ENCODE results near the gene ABCA13.

The ABCA13 gene

GRCh38 chr7:48149058-48149457 lies 22.2 kb upstream of the ABCA13 start:
- ChIA-PET CTCF (no interaction called here), POLR2A (no interaction called here)
- TF ChIP-seq ARNT (IDR thresholded peaks at IDR 0.05) (no peak), SP1 (IDR thresholded peaks at IDR 0.05) (no peak), FOXA1 (IDR thresholded peaks at IDR 0.05) (no peak), FOXK2 (IDR thresholded peaks at IDR 0.05) (no peak), FOXM1 (IDR thresholded peaks at IDR 0.05; ENCODE audit: borderline replicate concordance) (no peak), SUZ12 (IDR thresholded peaks at IDR 0.05) (no peak), LEF1 (IDR thresholded peaks at IDR 0.05; ENCODE audit: borderline replicate concordance) (no peak), HDGF (IDR thresholded peaks at IDR 0.05; ENCODE audit: borderline replicate concordance) (no peak), NFRKB (IDR thresholded peaks at IDR 0.05) (no peak), ELF4 (IDR thresholded peaks at IDR 0.05) (no peak), ZNF384 (IDR thresholded peaks at IDR 0.05) (no peak), TARDBP (IDR thresholded peaks at IDR 0.05) (no peak), PKNOX1 (IDR thresholded peaks at IDR 0.05) (no peak), L3MBTL2 (conservative IDR thresholded peaks at IDR 0.05) (no peak), CTBP1 (IDR thresholded peaks at IDR 0.05; ENCODE audit: borderline replicate concordance) (no peak), BHLHE40 (IDR thresholded peaks at IDR 0.05; ENCODE audit: borderline replicate concordance) (no peak)
- no peak for DNase-seq (ENCODE audit: extremely low spot score)

DNA sequence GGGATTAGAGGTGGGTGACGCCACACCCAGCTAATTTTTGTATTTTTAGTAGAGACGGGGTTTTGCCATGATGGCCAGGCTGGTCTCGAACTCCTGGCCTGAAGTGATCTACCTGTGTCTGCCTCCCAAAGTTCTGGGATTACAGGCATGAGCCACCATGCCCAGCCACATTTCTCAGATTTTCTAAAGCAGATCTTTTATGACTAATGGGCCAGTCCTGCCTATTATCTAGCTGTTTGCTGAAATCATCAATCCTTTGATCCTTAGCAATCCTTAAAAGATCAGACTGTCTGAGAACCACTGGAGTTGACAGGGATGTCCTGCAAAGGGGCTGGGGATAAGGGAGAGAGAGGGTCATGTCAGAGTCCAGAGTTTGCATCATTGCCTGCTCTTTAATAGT lies 21.2 kb upstream of the ABCA13 start:
- TF ChIP-seq PKNOX1 (IDR thresholded peaks at IDR 0.05), result no peak
- TF ChIP-seq SP1 (IDR thresholded peaks at IDR 0.05), result no peak
- no peak for TF ChIP-seq TARDBP (IDR thresholded peaks at IDR 0.05)
- no peak for TF ChIP-seq FOXK2 (IDR thresholded peaks at IDR 0.05)
- TF ChIP-seq BHLHE40 (IDR thresholded peaks at IDR 0.05; ENCODE audit: borderline replicate concordance), result no peak
- TF ChIP-seq SUZ12 (IDR thresholded peaks at IDR 0.05), result no peak
- no peak for TF ChIP-seq ZNF384 (IDR thresholded peaks at IDR 0.05)
- POLR2A ChIA-PET, result no interaction called here
- DNase-seq (ENCODE audit: extremely low spot score), result no peak
- CTCF ChIA-PET, result interaction anchor here (1.3 kb wide), 1 partner anchor 205 kb away, joined by 3 read pairs; no protein-coding TSS in a partner anchor

- DNase-seq (ENCODE audit: extremely low spot score), result peak; percentile 42
- POLR2A ChIA-PET, result no interaction called here
- CTCF ChIA-PET, result interaction anchor here (0.5 to 1.3 kb wide), 8 partner anchors 8 to 368 kb away, joined by 3 to 11 read pairs (median 3); no protein-coding TSS in a partner anchor
- TF ChIP-seq TARDBP (IDR thresholded peaks at IDR 0.05), result no peak
- no peak for TF ChIP-seq L3MBTL2 (conservative IDR thresholded peaks at IDR 0.05)
- no peak for TF ChIP-seq ARNT (IDR thresholded peaks at IDR 0.05)
- TF ChIP-seq SUZ12 (IDR thresholded peaks at IDR 0.05), result no peak
- TF ChIP-seq ZNF384 (IDR thresholded peaks at IDR 0.05), result no peak
Observed at GRCh38 chr7:48154792-48155413, 16.4 kb upstream of the ABCA13 start.

GRCh38 chr7:48158404-48158803 lies 12.9 kb upstream of the ABCA13 start:
- CTCF ChIA-PET, result interaction anchor here (1.3 kb wide), 1 partner anchor 213 kb away, joined by 3 read pairs; no protein-coding TSS in a partner anchor

GRCh38 chr7:48161407-48162125 lies 9.7 kb upstream of the ABCA13 start:
- ChIA-PET POLR2A (no interaction called here), CTCF (no interaction called here)
- no peak for DNase-seq (ENCODE audit: extremely low spot score)
- TF ChIP-seq L3MBTL2 (conservative IDR thresholded peaks at IDR 0.05), result no peak
- TF ChIP-seq SUZ12 (IDR thresholded peaks at IDR 0.05), result no peak
- no peak for TF ChIP-seq FOXA1 (IDR thresholded peaks at IDR 0.05)
- TF ChIP-seq CTBP1 (IDR thresholded peaks at IDR 0.05; ENCODE audit: borderline replicate concordance), result no peak

More at GRCh38 chr7:48158404-48158803, 12.9 kb upstream of the ABCA13 start:
- TF ChIP-seq FOXK2 (IDR thresholded peaks at IDR 0.05), result no peak
- POLR2A ChIA-PET, result no interaction called here
- DNase-seq (ENCODE audit: extremely low spot score), result no peak

DNA sequence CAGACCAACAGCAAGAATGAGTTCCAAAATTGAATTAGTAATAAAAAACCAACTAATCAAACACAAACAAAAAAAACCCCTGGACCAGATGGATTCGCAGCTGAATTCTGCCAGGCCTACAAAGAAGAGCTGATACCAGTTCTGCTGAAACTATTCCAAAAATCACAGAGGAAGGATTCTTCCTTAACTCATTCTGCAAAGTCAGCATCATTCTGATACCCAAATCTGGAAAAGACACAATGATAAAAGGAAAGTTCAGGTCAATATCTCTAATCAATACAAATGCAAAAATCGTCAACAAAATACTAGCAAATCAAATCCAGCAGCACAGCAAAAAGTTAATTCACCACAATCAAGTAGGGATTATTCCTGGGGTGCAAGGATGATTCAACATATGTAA lies 6.1 kb upstream of the ABCA13 start:
- TF ChIP-seq LEF1 (IDR thresholded peaks at IDR 0.05; ENCODE audit: borderline replicate concordance), result no peak
- no peak for TF ChIP-seq CTBP1 (IDR thresholded peaks at IDR 0.05; ENCODE audit: borderline replicate concordance)
- TF ChIP-seq BHLHE40 (IDR thresholded peaks at IDR 0.05; ENCODE audit: borderline replicate concordance), result no peak
- no peak for TF ChIP-seq SP1 (IDR thresholded peaks at IDR 0.05)
- TF ChIP-seq FOXM1 (IDR thresholded peaks at IDR 0.05; ENCODE audit: borderline replicate concordance), result no peak
- no peak for TF ChIP-seq L3MBTL2 (conservative IDR thresholded peaks at IDR 0.05)
- TF ChIP-seq ELF4 (IDR thresholded peaks at IDR 0.05), result no peak
- no peak for TF ChIP-seq HDGF (IDR thresholded peaks at IDR 0.05; ENCODE audit: borderline replicate concordance)
- no peak for TF ChIP-seq PKNOX1 (IDR thresholded peaks at IDR 0.05)
- no peak for TF ChIP-seq FOXA1 (IDR thresholded peaks at IDR 0.05)
- no peak for TF ChIP-seq SUZ12 (IDR thresholded peaks at IDR 0.05)
- TF ChIP-seq FOXK2 (IDR thresholded peaks at IDR 0.05), result no peak
- no peak for TF ChIP-seq TARDBP (IDR thresholded peaks at IDR 0.05)
- POLR2A ChIA-PET, result no interaction called here
- DNase-seq (ENCODE audit: extremely low spot score), result no peak
- CTCF ChIA-PET, result no interaction called here

DNA sequence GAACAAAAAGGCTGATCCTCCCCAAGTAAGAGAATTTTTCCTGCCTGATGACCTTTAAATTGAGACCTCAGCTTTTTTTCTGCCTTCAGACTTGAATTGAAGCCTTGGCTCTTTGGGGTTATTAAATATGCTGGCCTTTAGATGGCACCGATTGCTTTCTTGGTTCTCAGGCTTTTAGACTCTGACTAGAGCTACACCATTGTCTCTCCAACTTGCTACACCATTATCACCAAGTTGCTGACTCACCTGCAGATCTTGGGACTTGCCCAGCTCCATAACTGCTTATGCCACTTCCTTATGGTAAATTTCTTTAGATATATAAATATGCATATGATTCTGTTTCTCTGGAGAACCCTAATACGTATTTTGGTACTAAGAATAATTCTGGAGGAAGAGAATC lies 3.1 kb upstream of the ABCA13 start:
- ChIA-PET CTCF (no interaction called here), POLR2A (no interaction called here)
- TF ChIP-seq ARNT (IDR thresholded peaks at IDR 0.05) (no peak), ELF4 (IDR thresholded peaks at IDR 0.05) (no peak), BHLHE40 (IDR thresholded peaks at IDR 0.05; ENCODE audit: borderline replicate concordance) (no peak), L3MBTL2 (conservative IDR thresholded peaks at IDR 0.05) (no peak), CTBP1 (IDR thresholded peaks at IDR 0.05; ENCODE audit: borderline replicate concordance) (no peak), ZNF384 (IDR thresholded peaks at IDR 0.05) (no peak), SUZ12 (IDR thresholded peaks at IDR 0.05) (no peak), FOXK2 (IDR thresholded peaks at IDR 0.05) (no peak), FOXM1 (IDR thresholded peaks at IDR 0.05; ENCODE audit: borderline replicate concordance) (no peak), SP1 (IDR thresholded peaks at IDR 0.05) (no peak), TARDBP (IDR thresholded peaks at IDR 0.05) (no peak), LEF1 (IDR thresholded peaks at IDR 0.05; ENCODE audit: borderline replicate concordance) (no peak), NFRKB (IDR thresholded peaks at IDR 0.05) (no peak), PKNOX1 (IDR thresholded peaks at IDR 0.05) (no peak), FOXA1 (IDR thresholded peaks at IDR 0.05) (no peak), HDGF (IDR thresholded peaks at IDR 0.05; ENCODE audit: borderline replicate concordance) (no peak)
- DNase-seq (ENCODE audit: extremely low spot score), result no peak
